ENCODE measurements around the gene HES6. TPM values are rescaled to one million over a fixed set of nuclear protein-coding genes. Genes with fewer than 3 reads are reported as not detected.

The HES6 gene
- total RNA-seq, 2 experiments from 2014 or later = 1.5 to 1.9 TPM

DNA sequence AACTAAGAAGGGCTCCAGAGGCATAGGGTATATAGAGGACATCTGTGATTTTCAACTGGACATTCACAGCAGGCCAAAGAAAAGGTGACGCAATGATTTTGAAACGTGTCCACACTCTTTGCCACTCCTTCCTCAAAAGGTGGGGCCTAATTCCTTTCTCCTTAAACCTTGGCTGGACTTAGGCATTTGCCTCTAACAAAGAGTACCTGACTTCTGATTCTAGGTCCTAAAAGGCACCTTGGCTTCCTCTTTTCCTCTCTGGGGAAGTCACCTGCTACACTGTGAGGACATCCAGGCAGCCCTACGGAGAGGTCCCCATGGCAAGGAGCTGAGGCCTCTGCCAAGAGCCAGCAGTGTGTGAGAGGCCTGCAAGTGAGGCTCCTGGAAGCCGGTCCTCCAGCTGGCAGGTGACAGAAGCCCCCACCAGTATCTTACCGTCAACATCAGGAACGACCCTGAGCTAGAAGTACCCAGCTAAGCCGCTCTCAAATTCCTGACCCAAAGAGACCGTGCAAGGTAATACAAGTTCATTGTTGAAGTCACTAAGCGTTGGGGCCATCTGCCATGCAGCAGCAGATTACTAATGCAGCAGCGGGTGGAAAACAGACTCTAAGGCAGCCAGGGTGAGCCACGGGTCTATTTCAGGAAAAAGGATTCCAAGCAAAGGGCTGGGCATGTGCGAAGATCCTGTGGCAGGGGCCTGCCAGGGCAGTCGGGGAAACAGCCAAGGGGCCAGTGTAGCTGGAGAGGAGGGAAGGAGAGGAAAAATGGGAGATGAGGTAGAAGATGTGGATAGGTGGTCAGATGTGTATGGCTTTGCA is 7.4 kb upstream of the HES6 start:
- TF ChIP-seq, protein P1, sequence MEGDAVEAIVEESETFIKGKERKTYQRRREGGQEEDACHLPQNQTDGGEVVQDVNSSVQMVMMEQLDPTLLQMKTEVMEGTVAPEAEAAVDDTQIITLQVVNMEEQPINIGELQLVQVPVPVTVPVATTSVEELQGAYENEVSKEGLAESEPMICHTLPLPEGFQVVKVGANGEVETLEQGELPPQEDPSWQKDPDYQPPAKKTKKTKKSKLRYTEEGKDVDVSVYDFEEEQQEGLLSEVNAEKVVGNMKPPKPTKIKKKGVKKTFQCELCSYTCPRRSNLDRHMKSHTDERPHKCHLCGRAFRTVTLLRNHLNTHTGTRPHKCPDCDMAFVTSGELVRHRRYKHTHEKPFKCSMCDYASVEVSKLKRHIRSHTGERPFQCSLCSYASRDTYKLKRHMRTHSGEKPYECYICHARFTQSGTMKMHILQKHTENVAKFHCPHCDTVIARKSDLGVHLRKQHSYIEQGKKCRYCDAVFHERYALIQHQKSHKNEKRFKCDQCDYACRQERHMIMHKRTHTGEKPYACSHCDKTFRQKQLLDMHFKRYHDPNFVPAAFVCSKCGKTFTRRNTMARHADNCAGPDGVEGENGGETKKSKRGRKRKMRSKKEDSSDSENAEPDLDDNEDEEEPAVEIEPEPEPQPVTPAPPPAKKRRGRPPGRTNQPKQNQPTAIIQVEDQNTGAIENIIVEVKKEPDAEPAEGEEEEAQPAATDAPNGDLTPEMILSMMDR (IDR thresholded peaks at IDR 0.05) = no peak
- peaks cover 59% of the 10 kb centered on the region for H3K36me3 Mint-ChIP-seq (ENCODE audit: low read depth)
- DNase-seq (no peak), ATAC-seq (ENCODE audit: poor library complexity) (no peak)
- peaks cover 11% of the 10 kb centered on the region for H3K36me3 ChIP-seq (ENCODE audit: insufficient read depth, low read length)
- no peaks in the 10 kb centered on the region for H3K27me3 Mint-ChIP-seq
- CTCF ChIA-PET = no interaction called here
- no peaks in the 10 kb centered on the region for H3K4me1 Mint-ChIP-seq (ENCODE audit: low read depth)
- intact Hi-C loops (cut with DNase I, micrococcal nuclease) = no loop called here
- no peaks in the 10 kb centered on the region for H3K27me3 ChIP-seq (ENCODE audit: control insufficient read depth in 1 of 2, insufficient read depth in 2 of 2, low read length in 2 of 2)
- no peak overlapping the region for H3K4me3 ChIP-seq (ENCODE audit: low read length)
- no peak overlapping the region for H3K4me3 Mint-ChIP-seq
- POLR2A ChIA-PET = no interaction called here
- H3K4me1 ChIP-seq (ENCODE audit: insufficient read depth, low read length) = no peaks in the 10 kb centered on the region
- no peak overlapping the region for H3K27ac ChIP-seq (ENCODE audit: low read depth in 1 of 2, low read length in 2 of 2)
- H3K27ac Mint-ChIP-seq = peak overlapping the region; percentile 31
- H3K9me3 Mint-ChIP-seq = no peaks in the 10 kb centered on the region
- H3K9me3 ChIP-seq (ENCODE audit: control insufficient read depth in 1 of 2, insufficient read depth in 1 of 2, low read length in 2 of 2) = no peaks in the 10 kb centered on the region

DNA sequence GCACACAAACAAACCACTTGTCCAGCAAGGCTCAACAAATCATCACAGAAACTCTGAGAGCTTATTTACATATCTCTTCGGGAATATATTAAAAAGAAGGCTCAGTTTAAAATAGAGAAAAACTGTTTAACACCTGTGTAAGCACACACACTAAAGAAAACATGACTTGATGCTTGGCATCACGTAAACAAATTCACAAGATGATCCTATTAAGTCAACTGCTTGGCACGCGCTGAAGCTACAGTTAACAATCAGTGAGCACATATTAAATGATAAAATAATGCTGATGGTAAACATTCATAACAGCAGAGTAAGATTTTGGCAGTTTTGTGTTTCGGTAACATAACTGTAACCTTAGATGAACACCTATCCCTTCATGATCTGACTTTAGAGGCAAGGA is 4.3 kb upstream of the HES6 start:
- intact Hi-C loops (cut with DNase I, micrococcal nuclease) = no loop called here
- H3K9me3 ChIP-seq (ENCODE audit: control insufficient read depth in 1 of 2, insufficient read depth in 1 of 2, low read length in 2 of 2) = no peaks in the 10 kb centered on the region
- Mint-ChIP-seq H3K36me3 (ENCODE audit: low read depth) (peaks cover 38% of the 10 kb centered on the region), H3K4me3 (no peak overlapping the region), H3K9me3 (no peaks in the 10 kb centered on the region), H3K27ac (no peak overlapping the region), H3K4me1 (ENCODE audit: low read depth) (peaks cover 6% of the 10 kb centered on the region), H3K27me3 (peaks cover 4% of the 10 kb centered on the region)
- ChIA-PET POLR2A (no interaction called here), CTCF (no interaction called here)
- H3K27me3 ChIP-seq (ENCODE audit: control insufficient read depth in 1 of 2, insufficient read depth in 2 of 2, low read length in 2 of 2) = no peaks in the 10 kb centered on the region
- ATAC-seq (ENCODE audit: poor library complexity) (no peak), DNase-seq (no peak)
- H3K36me3 ChIP-seq (ENCODE audit: insufficient read depth, low read length) = no peaks in the 10 kb centered on the region
- TF ChIP-seq, protein P1 (IDR thresholded peaks at IDR 0.05) = no peak
- no peak overlapping the region for H3K27ac ChIP-seq (ENCODE audit: low read depth in 1 of 2, low read length in 2 of 2)
- peaks cover 11% of the 10 kb centered on the region for H3K4me1 ChIP-seq (ENCODE audit: insufficient read depth, low read length)
- H3K4me3 ChIP-seq (ENCODE audit: low read length) = no peak overlapping the region

DNA sequence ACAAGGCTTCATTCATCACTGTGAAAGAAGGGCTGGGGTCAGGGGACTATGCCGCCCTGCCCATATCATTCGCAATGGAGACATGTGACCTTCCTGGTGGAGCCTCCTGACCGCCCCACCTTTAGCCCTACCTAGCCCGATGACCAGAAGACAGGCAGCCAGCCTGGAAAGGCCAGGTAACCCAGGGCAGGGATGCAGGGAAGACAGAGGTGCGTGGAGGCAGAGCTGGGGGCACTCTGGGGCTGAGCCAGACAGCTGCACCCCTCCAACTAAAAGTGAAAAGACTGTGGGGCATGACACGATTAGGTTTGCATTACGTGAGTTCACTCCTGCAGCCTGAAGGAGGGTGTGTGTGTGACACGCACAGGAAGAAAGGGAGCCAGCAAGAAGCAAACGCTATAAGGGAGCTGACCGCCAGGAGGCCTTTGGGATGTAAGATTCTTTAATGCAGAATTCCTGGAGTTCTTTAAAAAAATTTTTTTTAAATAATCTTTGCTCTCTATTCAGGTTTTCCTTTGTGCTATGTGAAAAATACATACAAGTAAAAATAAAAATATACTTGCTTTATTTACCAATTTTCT is 3.7 kb upstream of the HES6 start:
- Mint-ChIP-seq H3K36me3 (ENCODE audit: low read depth) (peaks cover 37% of the 10 kb centered on the region), H3K9me3 (no peaks in the 10 kb centered on the region), H3K27me3 (peaks cover 4% of the 10 kb centered on the region), H3K4me3 (no peak overlapping the region), H3K4me1 (ENCODE audit: low read depth) (peaks cover 6% of the 10 kb centered on the region), H3K27ac (no peak overlapping the region)
- Histone ChIP-seq H3K36me3 (ENCODE audit: insufficient read depth, low read length) (no peaks in the 10 kb centered on the region), H3K4me1 (ENCODE audit: insufficient read depth, low read length) (peaks cover 16% of the 10 kb centered on the region), H3K4me3 (ENCODE audit: low read length) (no peak overlapping the region), H3K27me3 (ENCODE audit: control insufficient read depth in 1 of 2, insufficient read depth in 2 of 2, low read length in 2 of 2) (peaks cover 3 to 5% of the 10 kb centered on the region in 2 experiments), H3K27ac (ENCODE audit: low read depth in 1 of 2, low read length in 2 of 2) (no peak overlapping the region), H3K9me3 (ENCODE audit: control insufficient read depth in 1 of 2, insufficient read depth in 1 of 2, low read length in 2 of 2) (peaks cover 0 to 5% of the 10 kb centered on the region in 2 experiments)
- POLR2A ChIA-PET = interaction anchor here (1.0 kb wide), 1 partner anchor 39 kb away, joined by 3 read pairs; no protein-coding TSS in a partner anchor
- intact Hi-C loops (cut with DNase I, micrococcal nuclease) = no loop called here
- CTCF ChIA-PET = no interaction called here
- ATAC-seq (ENCODE audit: poor library complexity) (no peak), DNase-seq (no peak)
- TF ChIP-seq, protein P1 (IDR thresholded peaks at IDR 0.05) = no peak

All from CD4-positive, alpha-beta T cell (primary cell).